NCI-H1417 (cell line): ENCODE results near the gene VGLL1.

ENCODE experiments used
- DNase-seq, 3 experiments: peaks; one replicate each; lab custom pipeline; 2025; lab: John Stamatoyannopoulos, UW

Gene VGLL1, protein sequence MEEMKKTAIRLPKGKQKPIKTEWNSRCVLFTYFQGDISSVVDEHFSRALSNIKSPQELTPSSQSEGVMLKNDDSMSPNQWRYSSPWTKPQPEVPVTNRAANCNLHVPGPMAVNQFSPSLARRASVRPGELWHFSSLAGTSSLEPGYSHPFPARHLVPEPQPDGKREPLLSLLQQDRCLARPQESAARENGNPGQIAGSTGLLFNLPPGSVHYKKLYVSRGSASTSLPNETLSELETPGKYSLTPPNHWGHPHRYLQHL

DNA sequence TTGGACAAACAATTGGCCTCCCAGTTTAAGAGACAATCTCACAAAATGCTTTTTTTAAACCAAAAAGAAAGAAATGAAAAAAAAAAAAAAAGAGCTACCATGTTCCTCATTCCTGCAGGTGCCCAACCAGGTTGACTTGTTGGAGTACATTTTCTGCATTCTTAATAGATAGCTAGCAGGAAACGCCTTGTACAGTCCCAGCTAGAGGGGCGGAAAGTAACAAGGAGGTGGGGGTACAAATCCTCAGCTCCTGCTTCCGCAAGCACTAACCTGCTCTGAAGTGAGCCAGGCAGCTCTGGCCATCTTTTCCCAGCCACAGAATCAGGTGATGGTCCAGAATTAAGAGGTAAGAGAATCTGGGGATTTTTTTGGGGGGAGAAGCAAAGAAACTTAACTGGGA, at the start of gene VGLL1:
VGLL1 (plus strand) TSS at position 265 of the 400 bp plus-strand sequence. CDS start 3,806 bp downstream, outside the sequence.
- DNase-seq = no peak

DNA sequence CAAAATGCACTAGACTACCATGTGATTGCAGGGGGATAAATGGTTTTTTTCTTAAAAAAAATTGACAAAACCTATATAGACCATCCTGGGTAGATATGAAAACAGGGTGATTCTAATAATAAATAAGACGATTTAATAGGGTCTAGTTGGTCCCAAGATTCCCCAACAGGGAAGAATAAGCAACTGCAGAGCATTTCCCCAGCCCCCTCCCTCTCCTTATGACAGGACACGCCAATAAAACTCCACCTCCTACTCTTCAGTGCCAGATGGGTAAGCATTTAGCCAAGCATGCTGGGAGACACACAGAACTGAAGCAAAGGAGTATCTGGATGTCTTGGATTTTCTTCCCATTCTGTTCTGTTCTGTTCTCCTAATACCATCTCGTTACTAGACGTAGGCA, 44.4 kb upstream of the VGLL1 start, which contains the start of gene BRS3:
BRS3 (plus strand) TSS at position 301 of the 400 bp plus-strand sequence. CDS start 168 bp downstream, outside the sequence.
- DNase-seq = no peak

DNA sequence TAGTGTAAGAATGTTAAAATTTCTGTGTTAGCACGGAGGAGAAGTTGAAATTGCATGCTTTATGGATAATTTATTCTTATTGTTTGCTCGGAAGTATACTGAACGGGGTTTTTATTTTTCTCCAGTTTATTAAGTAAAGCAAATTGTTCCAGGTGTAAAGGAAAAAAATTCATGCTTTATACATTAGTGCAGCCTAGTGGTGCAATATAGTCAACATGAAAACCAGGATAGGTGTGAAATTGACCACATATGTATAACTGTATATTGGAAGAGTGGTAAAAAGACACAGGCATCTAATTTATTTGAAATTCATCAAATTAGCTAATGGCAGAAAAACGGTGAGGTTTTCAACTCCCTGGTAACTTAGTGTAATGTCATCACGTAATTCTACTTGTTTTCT, 43.3 kb upstream of the VGLL1 start:
- DNase-seq = peak in 1 of 3 experiments; percentile 32

DNA sequence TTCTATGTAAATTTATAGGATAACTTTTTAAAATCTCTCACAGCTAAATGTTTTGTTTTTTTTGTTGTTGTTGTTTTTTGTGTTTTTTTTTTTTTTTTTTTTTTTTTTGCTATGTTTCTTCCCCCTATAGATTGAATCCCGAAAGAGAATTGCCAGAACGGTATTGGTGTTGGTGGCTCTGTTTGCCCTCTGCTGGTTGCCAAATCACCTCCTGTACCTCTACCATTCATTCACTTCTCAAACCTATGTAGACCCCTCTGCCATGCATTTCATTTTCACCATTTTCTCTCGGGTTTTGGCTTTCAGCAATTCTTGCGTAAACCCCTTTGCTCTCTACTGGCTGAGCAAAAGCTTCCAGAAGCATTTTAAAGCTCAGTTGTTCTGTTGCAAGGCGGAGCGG, 40.2 kb upstream of the VGLL1 start:
- DNase-seq = peak in 1 of 3 experiments; percentile 11

DNA sequence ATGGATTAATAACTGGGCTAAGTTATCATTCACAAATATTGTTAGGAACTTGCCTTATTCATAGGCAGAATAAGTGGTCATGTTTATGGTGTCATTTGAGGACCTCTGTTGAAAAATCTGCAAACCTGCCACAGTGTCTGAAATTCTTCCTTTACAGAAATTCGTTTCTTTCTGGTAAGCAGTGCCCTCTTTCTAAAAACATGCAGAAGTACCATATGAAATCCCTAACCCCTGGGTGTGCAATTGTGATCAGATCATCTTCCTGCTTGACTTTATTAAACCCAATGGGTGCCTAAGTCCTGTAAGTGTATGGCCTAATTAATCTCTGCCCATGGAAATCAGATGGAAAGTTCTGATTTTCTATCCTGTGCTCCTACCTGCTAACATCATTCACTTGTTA, 39.0 kb upstream of the VGLL1 start:
- DNase-seq = no peak

DNA sequence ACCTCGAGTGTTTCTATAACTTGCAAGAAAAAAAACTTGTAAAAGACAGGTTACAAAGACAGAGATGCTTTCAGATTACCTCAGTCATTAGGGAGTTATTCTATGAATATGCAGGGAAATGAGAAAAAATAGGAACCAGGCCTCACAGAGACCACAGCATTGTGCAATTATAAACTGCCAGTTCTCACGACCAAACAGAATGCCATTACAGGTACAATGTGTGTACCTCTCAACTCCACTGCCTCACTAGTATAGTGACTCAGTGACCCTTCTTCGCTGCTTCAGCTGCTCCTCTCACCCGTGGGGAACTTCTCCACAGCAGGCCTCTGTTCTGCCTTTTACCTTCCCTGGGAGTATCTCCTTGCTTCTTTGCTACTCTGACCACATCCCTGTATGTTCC, 37.0 kb upstream of the VGLL1 start:
- DNase-seq = no peak

DNA sequence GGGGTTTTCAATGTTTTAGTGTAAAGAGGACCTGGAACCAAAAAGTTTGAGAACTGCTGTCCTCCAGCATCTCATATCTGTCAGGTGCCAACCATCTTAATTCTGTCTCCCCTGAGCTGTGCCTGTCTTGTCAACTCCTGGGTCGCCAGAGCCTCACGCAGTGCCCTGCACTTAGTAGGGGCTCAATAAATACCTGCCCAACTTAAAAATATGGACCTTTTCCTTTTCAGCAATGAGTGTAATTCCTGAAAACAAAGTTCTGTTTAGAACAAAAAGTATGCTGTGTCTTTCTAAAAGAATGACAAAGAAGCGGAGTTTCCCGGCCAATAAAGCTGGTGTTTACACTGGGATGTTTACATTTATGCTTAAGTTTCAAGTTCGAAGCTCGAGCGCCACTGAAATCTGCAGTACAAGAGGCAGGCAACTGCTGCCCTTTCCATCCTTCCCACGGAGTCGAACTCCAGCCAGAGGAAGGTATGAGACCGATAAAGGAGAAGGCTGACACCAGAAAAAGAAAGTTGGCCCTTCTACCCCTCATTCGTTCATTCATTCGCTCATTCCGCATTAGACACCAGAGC, 35.7 kb upstream of the VGLL1 start:
- DNase-seq = no peak

DNA sequence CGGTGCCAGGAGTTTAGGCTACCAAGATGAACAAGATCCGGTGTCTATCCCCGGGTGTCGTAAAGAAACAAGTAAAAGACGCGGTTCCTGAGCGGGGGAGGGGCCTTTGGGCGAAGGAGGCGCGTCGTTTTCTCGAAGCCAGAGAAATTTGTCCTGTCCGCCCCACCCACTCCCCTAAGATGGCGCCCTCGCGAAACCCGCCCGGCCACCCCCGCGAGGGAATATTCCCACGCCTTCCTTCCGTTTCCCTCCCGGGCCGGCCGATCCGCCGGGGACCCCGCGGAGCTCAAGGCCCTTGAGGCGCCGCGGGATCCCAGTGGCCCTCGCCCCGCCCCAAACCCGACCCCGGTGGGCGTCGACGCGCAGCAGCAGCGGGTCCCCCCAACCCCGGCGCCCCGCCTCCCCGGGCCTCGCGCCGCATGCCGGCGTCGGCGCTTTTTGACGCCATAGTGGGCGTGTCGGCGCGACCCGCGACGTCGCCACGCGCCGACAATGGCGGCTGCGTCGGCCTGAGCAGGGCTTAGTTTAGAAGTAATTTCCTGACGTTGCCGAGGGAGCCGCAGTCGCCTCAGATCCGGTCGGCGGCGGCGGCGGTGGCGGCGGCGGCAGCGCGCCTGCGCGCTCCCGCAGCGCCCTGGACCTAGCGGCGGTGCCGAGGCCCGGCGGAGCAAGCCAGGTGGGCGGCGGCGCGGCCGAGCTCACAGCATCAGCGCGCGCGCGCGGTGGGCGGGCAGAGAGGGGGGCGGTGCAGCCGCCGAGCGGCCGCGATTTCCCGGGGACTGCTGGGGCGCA, 35.1 kb upstream of the VGLL1 start:
- DNase-seq = peak; percentile 92 to 96 (median 94)

DNA sequence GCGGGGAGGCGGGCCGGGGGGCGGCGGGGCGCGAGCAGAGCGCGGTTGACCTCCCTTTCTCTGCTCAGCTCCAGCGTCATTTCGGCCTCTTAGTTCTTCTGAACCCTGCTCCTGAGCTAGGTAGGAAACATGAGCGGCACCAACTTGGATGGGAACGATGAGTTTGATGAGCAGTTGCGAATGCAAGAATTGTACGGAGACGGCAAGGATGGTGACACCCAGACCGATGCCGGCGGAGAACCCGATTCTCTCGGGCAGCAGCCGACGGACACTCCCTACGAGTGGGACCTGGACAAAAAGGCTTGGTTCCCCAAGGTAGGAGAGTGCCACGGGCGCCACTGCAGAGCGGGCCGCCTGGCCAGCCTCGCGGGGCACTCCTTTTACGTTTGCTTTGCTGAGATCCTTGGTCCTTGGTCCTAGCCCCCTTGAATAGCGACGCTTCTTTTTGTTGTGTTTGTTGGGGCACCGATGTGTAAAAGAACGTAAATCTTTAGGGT, 34.4 kb upstream of the VGLL1 start, which contains the start of gene HTATSF1:
HTATSF1 (plus strand) TSS at position 37 of the 497 bp plus-strand sequence; CDS start at position 130, 93 bp downstream.
- no peak for DNase-seq

DNA sequence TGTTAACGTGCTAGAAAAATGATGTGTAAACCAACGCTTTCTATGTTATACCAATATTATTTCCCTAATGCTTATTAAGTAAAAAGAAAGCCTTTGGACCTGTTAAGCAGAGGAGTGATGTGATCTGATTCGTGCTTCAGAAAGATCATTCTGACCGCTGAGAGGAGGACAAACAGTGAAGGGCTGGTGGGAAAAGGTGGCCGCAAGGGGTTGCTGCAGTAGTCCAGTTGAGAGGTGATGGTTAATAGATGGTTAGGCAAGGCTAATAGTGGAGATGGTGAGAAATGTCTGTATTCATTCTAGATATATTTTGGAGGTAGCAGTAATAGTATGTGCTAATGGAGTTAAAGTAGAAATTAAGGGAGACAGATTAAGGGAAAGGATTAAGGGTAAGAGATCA, 12.9 kb upstream of the VGLL1 start:
- DNase-seq = no peak

DNA sequence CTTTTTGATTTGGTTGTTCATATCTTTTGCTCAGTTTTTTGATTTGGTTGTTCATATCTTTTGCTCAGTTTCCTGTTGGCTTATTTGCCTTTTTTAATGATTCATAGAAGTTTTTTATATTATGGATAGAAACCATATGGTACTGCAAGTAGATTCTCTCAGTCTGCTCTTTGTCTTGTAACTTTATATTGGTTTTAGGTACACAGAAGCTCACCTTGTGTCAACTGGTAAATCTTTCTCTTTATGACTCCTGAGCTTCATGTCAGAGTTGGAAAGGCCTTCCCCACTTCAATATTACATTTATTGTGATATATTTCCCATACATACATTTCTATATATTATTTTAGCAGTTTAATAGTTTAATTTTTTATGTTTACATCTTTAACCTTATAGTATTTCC, 8.2 kb upstream of the VGLL1 start:
- no peak for DNase-seq

DNA sequence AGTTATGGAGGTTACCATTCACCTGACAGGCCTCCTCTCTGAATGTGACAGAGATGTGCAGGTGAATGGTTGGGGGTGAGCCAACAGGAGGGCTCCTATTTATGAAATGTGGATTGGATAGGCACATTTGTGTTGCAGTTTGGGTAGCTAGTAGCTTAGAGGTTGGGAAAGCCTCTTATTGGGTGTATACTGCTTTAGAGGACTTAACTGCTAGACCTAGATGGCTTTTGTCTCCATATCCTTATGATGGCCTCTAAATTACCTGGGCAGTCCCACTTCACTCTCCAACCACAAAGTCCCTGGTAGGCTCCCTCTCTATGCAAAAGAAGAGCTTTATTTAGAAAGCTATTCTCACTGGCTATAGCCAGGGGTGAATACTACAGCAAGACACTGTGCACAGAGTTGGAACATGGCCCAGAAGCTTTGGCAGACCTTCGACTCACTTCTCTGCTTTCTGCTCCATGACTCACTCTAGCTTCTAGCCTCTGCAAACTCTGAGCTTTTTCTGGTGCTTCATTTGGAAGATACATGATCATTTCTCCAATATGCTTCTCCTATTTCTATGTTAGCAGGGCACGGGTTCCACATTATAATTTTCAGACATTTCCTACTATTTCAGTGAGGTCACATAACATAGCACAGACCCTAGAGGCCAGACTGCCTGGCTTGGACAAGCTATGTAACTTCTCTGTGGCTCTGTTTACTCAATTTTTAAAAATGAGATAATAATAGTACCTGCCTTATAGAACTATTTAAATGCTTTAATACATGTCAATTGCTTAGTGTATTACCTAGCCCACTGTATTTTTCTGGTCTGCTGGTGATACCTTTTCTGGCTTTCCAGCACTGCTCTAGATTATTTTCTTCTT, 6.0 kb upstream of the VGLL1 start:
- no peak for DNase-seq

DNA sequence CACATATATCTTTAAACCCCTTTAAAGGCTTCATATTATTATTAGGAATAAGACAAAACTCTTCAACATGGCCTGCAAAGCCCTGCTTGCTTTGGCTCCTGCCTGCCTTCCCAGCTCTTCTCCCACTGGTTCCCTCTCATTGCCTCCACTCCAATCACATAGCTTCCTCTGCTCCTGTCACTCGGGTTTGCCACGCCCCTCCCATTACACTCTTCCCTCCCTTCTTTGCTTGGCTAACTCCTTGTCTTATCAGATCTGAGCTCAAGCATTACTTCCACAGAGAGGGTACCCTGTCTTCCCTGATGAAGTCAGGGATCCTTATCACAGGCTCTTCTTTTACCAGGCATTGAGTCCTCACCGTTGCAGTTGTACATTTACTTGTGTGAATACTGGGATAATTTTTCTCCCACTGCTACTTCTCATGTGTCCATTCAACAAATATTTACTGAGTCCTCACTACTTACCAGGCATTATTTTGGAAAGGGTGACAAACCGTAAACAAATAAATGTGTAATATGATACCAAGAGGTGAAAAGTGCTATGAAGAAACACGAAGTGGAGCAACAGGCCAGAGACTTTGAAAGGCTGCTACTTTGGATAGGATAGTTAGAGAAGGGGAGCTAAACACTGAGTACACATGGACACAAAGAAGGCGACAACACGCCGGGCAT, 3.2 kb upstream of the VGLL1 start:
- DNase-seq = peak in 1 of 3 experiments; percentile 27

DNA sequence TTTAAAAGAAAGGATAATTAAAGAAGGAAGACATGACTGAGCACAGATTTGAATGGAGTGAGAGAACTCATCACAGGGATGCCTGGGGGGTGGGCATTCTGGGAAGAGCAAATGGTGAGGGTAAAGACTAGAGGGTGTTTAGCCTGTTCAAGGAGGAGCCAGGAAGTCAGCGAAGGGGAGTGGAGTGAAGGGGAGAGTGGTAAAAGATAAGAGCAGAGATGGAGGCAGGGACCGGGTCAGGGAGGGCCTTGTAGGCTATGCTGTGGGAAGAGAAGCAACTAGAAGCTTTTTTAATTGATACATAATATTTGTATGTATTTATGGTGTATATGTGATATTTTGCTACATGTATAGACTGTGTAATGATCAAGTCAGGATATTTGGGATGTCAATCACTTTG, 2.2 kb upstream of the VGLL1 start:
- DNase-seq = no peak

DNA sequence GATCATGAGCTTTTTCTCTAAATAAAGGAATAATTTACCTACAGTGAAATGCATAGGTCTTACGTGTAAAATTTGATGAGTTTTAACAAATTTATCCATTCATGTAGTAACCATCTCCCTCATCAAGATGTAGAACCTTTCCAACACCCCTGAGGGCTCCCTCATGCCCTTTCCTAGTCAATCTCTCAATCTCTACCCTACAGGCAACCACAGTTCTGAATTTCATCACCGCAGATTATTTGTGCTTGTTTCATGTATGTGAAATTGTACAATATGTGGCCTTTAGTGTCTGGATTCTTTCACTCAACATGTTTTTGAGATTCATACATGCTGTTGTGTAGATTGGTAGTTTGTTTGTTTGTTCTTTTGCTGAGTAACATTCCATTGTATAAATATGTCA, 2.1 kb downstream of the VGLL1 start:
- no peak for DNase-seq

DNA sequence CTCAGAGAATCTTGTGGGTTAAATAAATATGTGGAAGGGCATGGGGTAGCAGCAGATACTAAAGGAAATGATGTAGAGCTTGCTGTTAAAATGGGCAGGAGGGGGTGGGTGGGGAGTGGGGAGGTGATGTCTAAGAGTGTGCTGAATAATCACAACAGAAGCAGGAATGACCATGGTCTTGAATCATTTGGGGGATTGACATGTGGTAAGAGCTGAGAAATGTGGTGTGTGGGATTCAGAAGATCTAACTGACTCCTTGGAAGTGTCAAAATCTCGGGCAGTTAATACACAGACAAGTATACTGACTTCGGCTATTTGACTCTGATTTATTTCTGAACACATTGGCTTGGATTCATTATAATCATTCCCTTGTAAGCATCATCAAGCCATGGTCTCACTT, 6.8 kb downstream of the VGLL1 start:
- DNase-seq = no peak

DNA sequence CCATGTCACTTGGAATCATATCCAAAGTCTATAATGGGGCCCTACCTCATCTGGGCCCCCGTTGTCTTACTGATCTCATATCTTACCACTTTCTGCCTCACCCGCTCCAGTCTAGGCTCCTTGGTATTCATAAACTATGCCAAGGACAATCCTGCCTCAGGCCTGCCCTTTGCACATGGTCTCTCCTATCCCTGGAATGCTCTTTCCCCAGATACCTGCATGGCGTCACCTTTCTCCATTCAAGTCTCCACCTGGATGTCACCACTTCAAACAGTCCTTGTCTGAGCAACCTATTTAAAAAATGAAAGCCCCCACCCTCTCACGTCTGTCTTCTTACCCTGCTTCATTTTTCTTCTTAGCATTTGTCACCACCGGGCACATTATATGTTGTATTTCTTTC, 8.2 kb downstream of the VGLL1 start:
- DNase-seq = no peak

DNA sequence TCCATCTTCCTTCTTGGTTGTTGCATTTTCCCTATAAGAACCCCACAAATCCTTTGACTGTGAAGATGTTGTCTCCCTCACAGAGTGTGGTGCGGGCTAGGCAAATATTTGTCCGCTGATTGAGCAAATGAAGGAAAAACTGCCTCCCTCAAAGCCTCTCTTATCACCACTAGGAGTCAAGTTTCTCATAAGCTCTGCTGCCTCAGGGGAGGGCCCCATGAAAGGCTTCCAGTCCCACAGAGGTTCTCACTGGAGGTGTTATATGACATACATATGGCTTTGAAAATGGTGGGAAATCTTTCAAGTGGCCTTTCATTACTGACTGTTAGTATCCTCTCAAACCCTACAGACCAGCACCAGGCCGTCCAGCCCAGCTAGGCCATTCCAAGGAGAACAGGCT, 9.3 kb downstream of the VGLL1 start:
- DNase-seq = no peak

DNA sequence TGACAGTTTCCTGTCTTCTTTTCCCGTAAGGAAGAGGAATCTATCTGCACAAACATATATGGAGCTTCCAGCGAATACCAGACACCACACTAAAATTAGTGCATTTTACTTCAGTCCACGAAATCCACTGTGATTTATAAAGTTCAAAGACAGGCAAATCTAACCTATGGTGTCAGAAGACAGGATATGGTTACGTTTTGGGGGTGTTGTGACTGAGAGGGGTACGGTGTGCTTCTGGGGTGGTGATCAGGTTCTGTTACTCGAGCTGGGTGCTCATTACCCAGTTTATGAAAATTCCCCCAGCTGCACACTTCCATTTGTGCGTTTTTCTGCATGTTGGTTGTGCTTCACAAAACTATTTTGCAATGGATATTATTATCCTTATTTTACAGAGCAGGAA, 10.3 kb downstream of the VGLL1 start:
- DNase-seq = no peak

DNA sequence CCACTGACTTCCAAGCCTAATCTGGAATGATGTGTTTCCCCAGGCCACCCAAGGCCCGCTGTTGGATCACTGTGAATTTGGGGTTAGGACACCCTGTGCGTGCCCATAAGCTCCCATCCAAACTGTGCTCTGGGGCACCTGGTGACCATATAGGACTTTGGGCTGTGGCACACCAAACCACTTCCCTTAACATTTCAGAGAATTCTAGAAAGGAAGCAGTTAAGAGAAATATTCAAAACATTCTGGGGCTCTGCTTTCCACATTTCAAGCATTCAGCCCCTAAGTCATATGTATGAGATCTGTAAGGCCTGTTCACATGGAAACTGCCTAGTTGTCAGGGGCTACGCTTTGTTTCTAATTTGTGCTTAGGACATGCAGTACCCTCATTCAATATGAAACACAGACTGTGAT, 14.4 kb downstream of the VGLL1 start:
- DNase-seq = peak in 1 of 3 experiments; percentile 25

DNA sequence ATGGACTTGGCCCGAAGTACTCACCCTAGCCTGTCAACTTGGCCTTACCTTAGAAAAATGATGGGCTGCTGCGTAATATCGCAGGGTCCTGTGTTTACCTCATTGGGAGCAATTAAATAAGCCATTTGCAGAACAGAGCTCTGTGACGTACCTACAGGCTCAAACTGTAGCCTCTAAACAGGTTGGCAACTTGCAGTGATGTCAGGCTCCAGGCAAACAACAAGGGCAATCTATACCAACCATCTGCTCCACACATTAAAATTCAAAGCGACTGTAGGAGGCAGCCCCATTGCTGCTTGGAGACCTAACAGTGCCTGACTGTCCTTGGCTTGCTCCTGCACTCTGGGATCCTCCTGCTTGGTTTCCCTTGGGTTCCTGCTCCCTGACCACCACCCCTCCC, 17.2 kb downstream of the VGLL1 start:
- peak in 1 of 3 experiments; percentile 11 for DNase-seq
